Measurements from ENCODE around the gene SLC16A11. TPM values are rescaled to one million over a fixed set of nuclear protein-coding genes. Genes with fewer than 3 reads are reported as not detected.

The SLC16A11 gene
- total and polyA plus RNA-seq, 5 donors from 2014 or later = 0.30 to 1.2 (median 0.53) TPM; not detected in 1

DNA sequence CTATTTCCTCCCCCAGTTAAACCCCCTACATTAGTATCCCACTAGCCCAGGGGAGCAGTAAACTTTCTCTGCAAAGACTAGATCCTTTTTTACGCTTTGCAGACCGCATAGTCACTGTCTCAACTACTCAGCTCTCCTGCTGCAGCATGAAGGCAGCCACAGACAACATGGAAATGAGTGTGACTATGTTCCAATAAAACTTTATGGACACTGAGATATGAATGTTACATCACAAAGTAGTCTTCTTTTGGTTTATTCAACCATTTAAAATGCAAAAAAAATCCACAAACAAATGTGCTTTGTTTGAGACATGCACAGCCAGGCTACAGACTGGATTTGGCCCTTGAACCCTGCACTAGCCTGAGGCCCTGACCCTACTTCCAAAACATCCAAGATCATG is 33.4 kb downstream of the SLC16A11 start:
- H3K36me3 ChIP-seq (ENCODE audit: control insufficient read depth, insufficient read depth, low read length) = peaks cover 5% of the 10 kb centered on the region
- H3K27ac Mint-ChIP-seq = peak overlapping the region; percentile 59 to 99 (median 60)
- peak overlapping the region; percentile 100 for H3K4me3 ChIP-seq (ENCODE audit: low read depth, low read length)
- DNase-seq (no peak), ATAC-seq (ENCODE audit: low read depth in 2 of 2) (no peak)
- H3K9me3 Mint-ChIP-seq = no peaks in the 10 kb centered on the region
- H3K4me1 Mint-ChIP-seq = peaks cover 10 to 77% (median 51%) of the 10 kb centered on the region in 4 donors
- H3K36me3 Mint-ChIP-seq = peaks cover 5% of the 10 kb centered on the region
- H3K4me1 ChIP-seq (ENCODE audit: control insufficient read depth, insufficient read depth, low read length, poor library complexity, severe bottlenecking) = peaks cover 48% of the 10 kb centered on the region
- H3K27me3 ChIP-seq (ENCODE audit: control insufficient read depth, insufficient read depth, low read length) = no peaks in the 10 kb centered on the region
- no peak overlapping the region for H3K27ac ChIP-seq (ENCODE audit: insufficient read depth, low read length, poor library complexity, severe bottlenecking)
- H3K9me3 ChIP-seq (ENCODE audit: control insufficient read depth in 2 of 2, low read length in 2 of 2) = no peaks in the 10 kb centered on the region
- peaks cover 4% of the 10 kb centered on the region for H3K27me3 Mint-ChIP-seq
- peak overlapping the region; percentile 98 to 99 (median 98) for H3K4me3 Mint-ChIP-seq

- H3K27ac ChIP-seq (ENCODE audit: insufficient read depth, low read length, poor library complexity, severe bottlenecking) = no peak overlapping the region
- DNase-seq = no peak
- Mint-ChIP-seq H3K9me3 (no peaks in the 10 kb centered on the region), H3K27ac (peak overlapping the region in 2 of 3 donors; percentile 65 to 70), H3K4me3 (peak overlapping the region in 1 of 4 donors; percentile 27), H3K27me3 (no peaks in the 10 kb centered on the region), H3K4me1 (peaks cover 14 to 63% (median 46%) of the 10 kb centered on the region in 4 donors), H3K36me3 (peaks cover 12% of the 10 kb centered on the region)
- peaks cover 22% of the 10 kb centered on the region for H3K36me3 ChIP-seq (ENCODE audit: control insufficient read depth, insufficient read depth, low read length)
- no peak for ATAC-seq (ENCODE audit: low read depth in 2 of 2)
- peaks cover 29% of the 10 kb centered on the region for H3K4me1 ChIP-seq (ENCODE audit: control insufficient read depth, insufficient read depth, low read length, poor library complexity, severe bottlenecking)
- H3K4me3 ChIP-seq (ENCODE audit: low read depth, low read length) = no peak overlapping the region
- H3K9me3 ChIP-seq (ENCODE audit: control insufficient read depth in 2 of 2, low read length in 2 of 2) = no peaks in the 10 kb centered on the region
- no peaks in the 10 kb centered on the region for H3K27me3 ChIP-seq (ENCODE audit: control insufficient read depth, insufficient read depth, low read length)
Observed at GRCh38 chr17:7007143-7007542, 36.7 kb downstream of the SLC16A11 start.

- Mint-ChIP-seq H3K4me1 (peaks cover 11 to 56% (median 39%) of the 10 kb centered on the region in 4 donors), H3K36me3 (peaks cover 21% of the 10 kb centered on the region), H3K27me3 (no peaks in the 10 kb centered on the region), H3K27ac (no peak overlapping the region), H3K9me3 (no peaks in the 10 kb centered on the region), H3K4me3 (no peak overlapping the region)
- Histone ChIP-seq H3K9me3 (ENCODE audit: control insufficient read depth in 2 of 2, low read length in 2 of 2) (no peaks in the 10 kb centered on the region), H3K4me3 (ENCODE audit: low read depth, low read length) (no peak overlapping the region), H3K27ac (ENCODE audit: insufficient read depth, low read length, poor library complexity, severe bottlenecking) (no peak overlapping the region), H3K4me1 (ENCODE audit: control insufficient read depth, insufficient read depth, low read length, poor library complexity, severe bottlenecking) (peaks cover 16% of the 10 kb centered on the region), H3K36me3 (ENCODE audit: control insufficient read depth, insufficient read depth, low read length) (peaks cover 30% of the 10 kb centered on the region), H3K27me3 (ENCODE audit: control insufficient read depth, insufficient read depth, low read length) (no peaks in the 10 kb centered on the region)
- DNase-seq (no peak), ATAC-seq (ENCODE audit: low read depth in 2 of 2) (no peak)
Observed at GRCh38 chr17:7005716-7006115, 38.2 kb downstream of the SLC16A11 start.

- no peak overlapping the region for H3K27ac ChIP-seq (ENCODE audit: insufficient read depth, low read length, poor library complexity, severe bottlenecking)
- Mint-ChIP-seq H3K27me3 (no peaks in the 10 kb centered on the region), H3K27ac (peak overlapping the region in 1 of 3 donors; percentile 64), H3K9me3 (peaks cover 0 to 1% (median 0%) of the 10 kb centered on the region in 7 donors), H3K4me3 (peak overlapping the region in 2 of 4 donors; percentile 12 to 84), H3K36me3 (peaks cover 24% of the 10 kb centered on the region), H3K4me1 (peaks cover 11 to 45% (median 30%) of the 10 kb centered on the region in 4 donors)
- peaks cover 34% of the 10 kb centered on the region for H3K36me3 ChIP-seq (ENCODE audit: control insufficient read depth, insufficient read depth, low read length)
- DNase-seq (peak; percentile 38 to 83 (median 79)), ATAC-seq (ENCODE audit: low read depth in 2 of 2) (peak; percentile 85 to 88)
- H3K27me3 ChIP-seq (ENCODE audit: control insufficient read depth, insufficient read depth, low read length) = no peaks in the 10 kb centered on the region
- H3K4me1 ChIP-seq (ENCODE audit: control insufficient read depth, insufficient read depth, low read length, poor library complexity, severe bottlenecking) = peaks cover 5% of the 10 kb centered on the region
- H3K9me3 ChIP-seq (ENCODE audit: control insufficient read depth in 2 of 2, low read length in 2 of 2) = no peaks in the 10 kb centered on the region
- H3K4me3 ChIP-seq (ENCODE audit: low read depth, low read length) = no peak overlapping the region
Observed at GRCh38 chr17:7004398-7005253, 39.3 kb downstream of the SLC16A11 start.

DNA sequence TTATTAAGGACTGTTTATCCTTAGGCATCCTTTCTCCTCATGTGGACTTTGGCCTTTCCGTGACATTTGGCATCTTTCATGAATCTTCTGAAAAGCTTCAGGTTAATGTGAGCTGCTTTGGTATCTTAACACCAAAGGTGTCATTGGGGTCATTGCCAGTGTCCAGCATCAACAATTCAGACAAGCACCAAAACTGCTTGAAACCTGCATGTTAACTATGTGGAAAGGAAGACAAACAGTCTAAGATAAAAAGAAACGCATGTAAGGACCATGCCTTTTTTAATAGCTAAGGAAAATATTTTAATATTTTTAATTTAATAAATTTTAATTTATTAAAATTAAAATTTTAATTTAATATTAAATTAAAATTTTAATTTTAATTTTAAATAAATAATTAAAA is 40.1 kb downstream of the SLC16A11 start:
- Mint-ChIP-seq H3K4me3 (no peak overlapping the region), H3K27me3 (no peaks in the 10 kb centered on the region), H3K27ac (peak overlapping the region in 1 of 3 donors; percentile 40), H3K36me3 (peaks cover 28% of the 10 kb centered on the region), H3K9me3 (peaks cover 0 to 1% (median 0%) of the 10 kb centered on the region in 7 donors), H3K4me1 (peaks cover 11 to 38% (median 25%) of the 10 kb centered on the region in 4 donors)
- H3K4me1 ChIP-seq (ENCODE audit: control insufficient read depth, insufficient read depth, low read length, poor library complexity, severe bottlenecking) = no peaks in the 10 kb centered on the region
- H3K36me3 ChIP-seq (ENCODE audit: control insufficient read depth, insufficient read depth, low read length) = peaks cover 43% of the 10 kb centered on the region
- H3K9me3 ChIP-seq (ENCODE audit: control insufficient read depth in 2 of 2, low read length in 2 of 2) = no peaks in the 10 kb centered on the region
- no peak overlapping the region for H3K4me3 ChIP-seq (ENCODE audit: low read depth, low read length)
- H3K27me3 ChIP-seq (ENCODE audit: control insufficient read depth, insufficient read depth, low read length) = no peaks in the 10 kb centered on the region
- H3K27ac ChIP-seq (ENCODE audit: insufficient read depth, low read length, poor library complexity, severe bottlenecking) = no peak overlapping the region
- ATAC-seq (ENCODE audit: low read depth in 2 of 2) (no peak), DNase-seq (no peak)

DNA sequence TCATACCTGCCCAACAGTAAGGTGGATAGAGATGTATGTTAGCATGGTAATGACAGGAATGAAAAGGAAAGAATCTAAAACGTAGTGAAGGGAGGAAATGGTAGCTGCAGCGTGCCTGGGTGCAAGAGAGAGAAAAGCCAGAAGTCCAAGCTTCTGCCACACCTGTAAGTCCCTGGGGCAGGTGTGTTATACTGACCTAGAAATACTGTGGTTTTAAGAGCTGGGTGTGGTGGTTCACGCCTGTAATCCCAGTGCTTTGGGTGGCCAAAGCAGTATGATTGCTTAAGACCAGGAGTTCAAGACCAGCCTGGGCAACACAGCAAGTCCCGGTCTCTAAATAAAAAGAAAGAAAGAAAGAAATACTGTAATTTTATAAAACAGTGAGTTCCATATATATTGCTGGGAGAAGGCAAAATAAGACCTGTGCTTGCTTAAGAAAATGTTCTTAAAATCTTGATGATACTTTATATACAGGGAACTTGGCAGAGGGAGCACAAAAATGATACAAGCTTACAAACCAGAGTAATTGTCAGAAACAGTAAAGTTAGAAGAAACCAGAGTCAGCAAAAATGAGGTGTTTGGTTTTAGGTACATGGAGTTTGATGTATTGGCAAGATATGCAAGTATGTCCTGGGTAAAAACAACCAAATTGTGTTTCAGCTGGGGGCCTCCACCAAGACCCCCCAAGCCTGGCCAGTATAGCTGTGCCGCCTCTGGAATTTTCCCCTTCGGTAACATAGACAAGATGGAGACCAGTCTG is 41.4 kb downstream of the SLC16A11 start:
- Mint-ChIP-seq H3K9me3 (peaks cover 0 to 1% (median 0%) of the 10 kb centered on the region in 7 donors), H3K4me1 (peaks cover 11 to 37% (median 22%) of the 10 kb centered on the region in 4 donors), H3K27me3 (no peaks in the 10 kb centered on the region), H3K27ac (peak overlapping the region in 2 of 3 donors; percentile 3 to 29), H3K4me3 (no peak overlapping the region), H3K36me3 (peaks cover 35% of the 10 kb centered on the region)
- ATAC-seq (ENCODE audit: low read depth in 2 of 2) = no peak
- H3K4me1 ChIP-seq (ENCODE audit: control insufficient read depth, insufficient read depth, low read length, poor library complexity, severe bottlenecking) = no peaks in the 10 kb centered on the region
- DNase-seq = no peak
- H3K27me3 ChIP-seq (ENCODE audit: control insufficient read depth, insufficient read depth, low read length) = no peaks in the 10 kb centered on the region
- no peaks in the 10 kb centered on the region for H3K9me3 ChIP-seq (ENCODE audit: control insufficient read depth in 2 of 2, low read length in 2 of 2)
- peaks cover 49% of the 10 kb centered on the region for H3K36me3 ChIP-seq (ENCODE audit: control insufficient read depth, insufficient read depth, low read length)
- H3K4me3 ChIP-seq (ENCODE audit: low read depth, low read length) = no peak overlapping the region
- no peak overlapping the region for H3K27ac ChIP-seq (ENCODE audit: insufficient read depth, low read length, poor library complexity, severe bottlenecking)

- Mint-ChIP-seq H3K27me3 (no peaks in the 10 kb centered on the region), H3K9me3 (peaks cover 0 to 1% (median 0%) of the 10 kb centered on the region in 7 donors), H3K4me3 (no peak overlapping the region), H3K4me1 (peaks cover 7 to 30% (median 16%) of the 10 kb centered on the region in 4 donors), H3K27ac (peak overlapping the region in 2 of 3 donors; percentile 77 to 86), H3K36me3 (peaks cover 35% of the 10 kb centered on the region)
- H3K9me3 ChIP-seq (ENCODE audit: control insufficient read depth in 2 of 2, low read length in 2 of 2) = no peaks in the 10 kb centered on the region
- no peak for ATAC-seq (ENCODE audit: low read depth in 2 of 2)
- DNase-seq = peak; percentile 21 to 56 (median 32)
- no peaks in the 10 kb centered on the region for H3K27me3 ChIP-seq (ENCODE audit: control insufficient read depth, insufficient read depth, low read length)
- H3K36me3 ChIP-seq (ENCODE audit: control insufficient read depth, insufficient read depth, low read length) = peaks cover 55% of the 10 kb centered on the region
- no peak overlapping the region for H3K27ac ChIP-seq (ENCODE audit: insufficient read depth, low read length, poor library complexity, severe bottlenecking)
- no peak overlapping the region for H3K4me3 ChIP-seq (ENCODE audit: low read depth, low read length)
- H3K4me1 ChIP-seq (ENCODE audit: control insufficient read depth, insufficient read depth, low read length, poor library complexity, severe bottlenecking) = no peaks in the 10 kb centered on the region
Observed at GRCh38 chr17:7001318-7001961, 42.5 kb downstream of the SLC16A11 start.

Measured in CD4-positive, CD25-positive, alpha-beta regulatory T cell (primary cell).